ENCODE measurements around the gene C3orf52.

DNA sequence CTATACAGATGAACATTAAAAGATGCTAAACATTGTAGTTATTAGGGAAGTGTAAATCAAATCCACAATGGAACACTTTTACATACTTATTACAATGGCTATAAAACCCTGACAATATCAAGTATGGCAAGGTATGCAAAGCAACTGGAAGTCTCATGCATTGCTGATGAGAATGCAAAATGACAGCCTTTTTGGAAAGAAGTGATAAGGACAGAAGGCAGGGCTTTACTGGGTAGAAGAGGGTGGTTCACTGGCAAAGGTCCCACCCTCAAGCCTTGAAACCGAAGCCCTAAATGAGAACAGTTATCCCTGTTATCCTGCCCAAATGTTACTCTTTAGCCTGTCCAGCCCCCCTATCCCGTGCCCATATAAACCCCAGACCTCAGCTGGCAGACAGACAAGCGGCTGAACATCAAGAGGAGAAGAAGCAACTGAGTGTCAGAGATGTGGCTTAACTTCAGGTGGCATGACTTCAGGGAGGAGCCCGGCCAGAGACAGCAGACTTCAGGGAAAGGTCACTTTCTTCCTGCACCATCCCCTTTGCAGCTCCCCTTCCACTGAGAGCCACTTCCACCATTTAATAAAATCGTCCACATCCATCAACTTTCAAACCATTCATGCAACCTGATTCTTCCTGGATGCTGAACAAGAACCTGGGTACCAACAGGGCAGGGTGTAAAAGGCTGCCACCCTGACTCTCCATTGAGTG, 47.6 kb downstream of the C3orf52 start:
- TF ChIP-seq, protein P1, sequence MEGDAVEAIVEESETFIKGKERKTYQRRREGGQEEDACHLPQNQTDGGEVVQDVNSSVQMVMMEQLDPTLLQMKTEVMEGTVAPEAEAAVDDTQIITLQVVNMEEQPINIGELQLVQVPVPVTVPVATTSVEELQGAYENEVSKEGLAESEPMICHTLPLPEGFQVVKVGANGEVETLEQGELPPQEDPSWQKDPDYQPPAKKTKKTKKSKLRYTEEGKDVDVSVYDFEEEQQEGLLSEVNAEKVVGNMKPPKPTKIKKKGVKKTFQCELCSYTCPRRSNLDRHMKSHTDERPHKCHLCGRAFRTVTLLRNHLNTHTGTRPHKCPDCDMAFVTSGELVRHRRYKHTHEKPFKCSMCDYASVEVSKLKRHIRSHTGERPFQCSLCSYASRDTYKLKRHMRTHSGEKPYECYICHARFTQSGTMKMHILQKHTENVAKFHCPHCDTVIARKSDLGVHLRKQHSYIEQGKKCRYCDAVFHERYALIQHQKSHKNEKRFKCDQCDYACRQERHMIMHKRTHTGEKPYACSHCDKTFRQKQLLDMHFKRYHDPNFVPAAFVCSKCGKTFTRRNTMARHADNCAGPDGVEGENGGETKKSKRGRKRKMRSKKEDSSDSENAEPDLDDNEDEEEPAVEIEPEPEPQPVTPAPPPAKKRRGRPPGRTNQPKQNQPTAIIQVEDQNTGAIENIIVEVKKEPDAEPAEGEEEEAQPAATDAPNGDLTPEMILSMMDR (IDR thresholded peaks at IDR 0.05) = no peak
- TF ChIP-seq POLR2A (IDR thresholded peaks at IDR 0.05; ENCODE audit: low read depth) = no peak

All from esophagus muscularis mucosa (tissue), 3 donors.